T-helper 1 cell treated with Interleukin-12 subunit alpha and Interleukin-12 subunit beta and Interleukin-4 antibody, amounts not matched to agents 30 ng/mL and 1 ng/mL, for 36 hours (primary cell): Measurements from ENCODE around the gene CCDC18. TPM values are rescaled to one million over a fixed set of nuclear protein-coding genes. Genes with fewer than 3 reads are reported as not detected.
"Not testable (repeated sequence)": the region's sequence is repeated elsewhere in the genome, so short reads cannot be mapped to it uniquely, and the experiment has no call there.

Experiments
- intact Hi-C: fragments of 100-400 bp; cut with micrococcal nuclease; formaldehyde crosslinking; loops from one replicate; pipeline ENCODE4 v1.15.1; 2024
- total RNA-seq: library from RNA; stranded (reverse); gene quantifications from 2 replicates; pipeline ENCODE4 v1.2.3, GENCODE V29; 2022

Gene CCDC18
- total RNA-seq, 1 donor from 2014 or later: 16.0 TPM

DNA sequence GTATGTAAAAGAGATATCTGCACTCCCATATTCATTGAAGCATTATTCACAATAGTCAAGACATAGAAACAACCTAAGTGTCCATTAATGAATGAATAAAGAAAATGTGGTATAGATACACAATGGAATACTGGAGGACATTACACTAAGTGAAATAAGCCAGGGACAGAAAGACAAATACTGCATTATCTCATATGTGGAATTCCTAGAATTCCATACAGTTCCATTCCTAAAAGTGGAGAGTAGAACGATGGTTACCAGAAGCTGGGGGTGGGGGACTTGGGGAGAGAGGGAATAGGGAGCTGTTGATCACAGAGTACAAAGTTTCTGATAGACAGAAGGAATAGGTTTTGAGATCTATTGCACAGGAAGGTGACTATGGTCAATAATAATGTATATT is 7.7 kb upstream of the CCDC18 start:
- intact Hi-C loops: loop anchor here (10.0 kb wide), 1 partner anchor 522 kb away; no protein-coding TSS in a partner anchor

- intact Hi-C loops: loop anchor here (10.0 kb wide), 1 partner anchor 520 kb away; no protein-coding TSS in a partner anchor
Observed at GRCh38 chr1:93174638-93175037, 5.9 kb upstream of the CCDC18 start.

DNA sequence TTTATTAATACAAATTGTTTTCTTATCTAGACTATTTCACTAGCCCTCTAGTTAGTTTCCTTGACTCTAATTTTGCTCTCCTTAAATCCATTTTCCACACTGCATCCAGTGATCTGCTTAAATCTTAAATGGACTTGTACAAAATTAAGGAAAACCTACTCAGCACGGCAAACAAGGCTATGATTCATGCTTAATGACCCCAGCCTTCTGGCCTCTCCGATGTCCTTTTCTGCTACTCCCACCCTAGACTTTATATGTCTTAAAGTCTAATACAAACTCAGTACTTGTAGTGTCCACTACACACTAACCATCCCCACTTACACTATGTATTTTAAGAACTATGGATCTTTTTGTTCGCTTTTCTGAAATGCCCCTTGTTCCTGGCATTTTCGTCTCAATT is 2.5 kb upstream of the CCDC18 start:
- intact Hi-C loops: loop anchor here (10.0 kb wide), 1 partner anchor 517 kb away; no protein-coding TSS in a partner anchor

- intact Hi-C loops: loop anchor here (10.0 kb wide), 1 partner anchor 516 kb away; no protein-coding TSS in a partner anchor
Observed at GRCh38 chr1:93178418-93178817, 2.1 kb upstream of the CCDC18 start.

DNA sequence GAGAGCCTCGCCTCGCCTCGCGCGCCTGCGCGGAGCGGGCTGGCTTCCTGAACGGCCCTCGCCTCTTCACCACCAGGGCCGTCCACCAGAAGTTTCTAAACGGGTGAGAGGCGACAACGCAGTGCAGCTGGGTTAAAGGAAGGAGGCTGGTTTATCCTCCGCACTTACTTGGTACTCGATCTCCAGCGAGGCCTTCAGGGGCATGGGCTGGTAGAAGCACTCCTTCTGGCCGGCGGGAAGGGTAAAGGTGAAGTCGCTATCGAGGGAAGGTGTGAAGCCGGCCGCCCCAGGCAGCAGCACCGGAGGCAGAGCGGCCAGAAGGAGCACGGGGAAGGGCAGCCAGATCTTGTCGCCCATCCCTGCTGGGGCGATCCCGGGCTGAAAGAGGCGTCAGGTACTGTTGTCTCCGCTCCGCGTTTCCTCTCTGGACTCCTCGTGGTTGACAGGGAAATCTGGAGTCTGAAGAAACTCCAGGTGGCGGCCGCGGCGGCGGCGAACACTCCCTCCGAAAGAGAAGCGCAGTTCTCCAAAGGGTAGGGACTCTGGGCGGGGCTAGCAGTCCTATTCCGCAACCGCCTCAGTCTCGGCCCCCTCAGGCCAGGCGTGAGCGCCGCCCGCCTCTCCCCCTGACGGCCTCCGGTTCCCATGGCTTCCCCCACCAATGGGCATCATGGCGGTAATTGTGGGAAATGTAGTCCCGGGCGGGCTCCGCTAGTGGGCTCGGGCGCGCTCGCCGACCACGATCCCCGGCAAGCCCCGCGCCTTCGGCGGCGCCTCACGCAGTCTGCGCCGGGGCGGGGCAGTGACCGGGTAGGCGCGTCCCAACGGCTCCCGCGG is 420 bp upstream of the CCDC18 start, which contains the start of gene TMED5:
TMED5 (minus strand) TSS at position 528 of the 837 bp plus-strand sequence; CDS start at position 357, 171 bp downstream.
- intact Hi-C loops: loop anchor here (1.0 to 10.0 kb wide), 13 partner anchors 9 to 1239 kb away; partner anchors contain the start of genes ABCD3, DNTTIP2, DR1 and GFI1

- intact Hi-C loops: loop anchor here (10.0 kb wide), 1 partner anchor 702 kb away; the partner anchor contains the start of gene GFI1
Observed at GRCh38 chr1:93186667-93187066, 6.1 kb downstream of the CCDC18 start.

GRCh38 chr1:93190432-93190831 is 9.9 kb downstream of the CCDC18 start:
- intact Hi-C loops: no loop called here

- intact Hi-C loops: no loop called here
Observed at GRCh38 chr1:93194231-93194990, 13.9 kb downstream of the CCDC18 start.

DNA sequence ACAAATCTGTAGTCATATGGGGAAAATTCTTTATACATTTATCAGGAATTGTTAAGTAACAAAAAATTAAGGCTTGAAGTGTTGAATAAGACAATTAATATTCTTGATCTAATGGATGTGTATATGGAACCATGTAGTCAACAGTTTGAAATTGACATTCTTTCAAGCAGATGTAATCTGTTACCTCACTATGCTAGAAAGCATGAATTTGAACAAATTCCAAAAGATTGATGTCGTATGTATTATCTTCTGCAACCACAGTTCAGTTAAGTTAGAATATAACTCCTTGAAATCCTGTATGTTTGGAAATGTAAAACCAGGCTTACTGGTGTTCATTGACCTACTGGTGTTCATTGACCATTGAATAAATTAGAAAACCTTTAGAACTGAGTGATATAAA is 16.1 kb downstream of the CCDC18 start:
- intact Hi-C loops: no loop called here

- intact Hi-C loops: no loop called here
Observed at GRCh38 chr1:93199150-93199549, 18.6 kb downstream of the CCDC18 start.

GRCh38 chr1:93200086-93200620 is 19.6 kb downstream of the CCDC18 start:
- intact Hi-C loops: no loop called here

- intact Hi-C loops: no loop called here
Observed at GRCh38 chr1:93200714-93201113, 20.2 kb downstream of the CCDC18 start.

- intact Hi-C loops: no loop called here
Observed at GRCh38 chr1:93205892-93206566, 25.5 kb downstream of the CCDC18 start.

- intact Hi-C loops: no loop called here
Observed at GRCh38 chr1:93206567-93206954, 26.0 kb downstream of the CCDC18 start.

- intact Hi-C loops: no loop called here
Observed at GRCh38 chr1:93207211-93207610, 26.7 kb downstream of the CCDC18 start.

- intact Hi-C loops: no loop called here
Observed at GRCh38 chr1:93215322-93215721, 34.8 kb downstream of the CCDC18 start.

- intact Hi-C loops: loop anchor here (1.0 kb wide), 3 partner anchors 38 to 627 kb away; no protein-coding TSS in a partner anchor
Observed at GRCh38 chr1:93219443-93219842, 38.9 kb downstream of the CCDC18 start.

GRCh38 chr1:93220716-93221115 is 40.2 kb downstream of the CCDC18 start:
- intact Hi-C loops: not testable (repeated sequence)

- intact Hi-C loops: no loop called here
Observed at GRCh38 chr1:93221913-93222312, 41.4 kb downstream of the CCDC18 start.

DNA sequence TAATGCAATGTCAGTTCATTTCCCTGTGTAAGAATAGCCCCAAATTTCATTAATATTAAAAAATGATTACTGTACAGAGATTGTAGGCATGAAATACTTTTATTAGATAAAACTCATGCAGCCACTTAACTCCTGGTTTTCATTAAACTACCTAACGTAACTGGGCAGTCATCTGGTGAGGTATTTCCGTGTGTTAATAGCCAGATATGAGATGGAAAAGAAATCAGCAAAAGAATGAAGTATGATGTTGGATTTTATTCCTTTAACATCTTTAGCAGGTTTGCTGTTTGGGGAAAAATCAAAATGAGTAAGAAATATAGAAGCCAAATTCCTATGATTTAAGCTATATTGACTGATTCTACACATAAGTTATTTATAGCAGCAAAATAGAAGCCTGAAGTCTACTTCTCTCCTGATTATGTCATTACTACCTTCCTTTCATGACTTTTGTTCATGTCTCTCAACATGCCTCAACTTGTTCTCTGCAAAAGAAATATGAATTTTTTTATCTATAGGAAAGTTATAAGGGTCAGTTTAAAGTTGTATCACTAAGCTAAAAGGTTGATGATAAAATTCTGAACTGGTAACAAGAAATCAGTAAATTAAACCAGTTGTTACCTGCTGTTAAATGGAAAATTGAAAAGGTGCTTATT is 42.6 kb downstream of the CCDC18 start:
- intact Hi-C loops: no loop called here
